GM19372 (cell line): ENCODE results near the gene FBXO9.

Source experiments
- ATAC-seq: cut with Tn5 transposase; IDR thresholded peaks from one replicate; pipeline ENCODE4 v1.9.1; 2021; ENCODE audit warnings: mild to moderate bottlenecking, low read depth, moderate library complexity; ENCODE audit not compliant: unreplicated experiment

Gene FBXO9

DNA sequence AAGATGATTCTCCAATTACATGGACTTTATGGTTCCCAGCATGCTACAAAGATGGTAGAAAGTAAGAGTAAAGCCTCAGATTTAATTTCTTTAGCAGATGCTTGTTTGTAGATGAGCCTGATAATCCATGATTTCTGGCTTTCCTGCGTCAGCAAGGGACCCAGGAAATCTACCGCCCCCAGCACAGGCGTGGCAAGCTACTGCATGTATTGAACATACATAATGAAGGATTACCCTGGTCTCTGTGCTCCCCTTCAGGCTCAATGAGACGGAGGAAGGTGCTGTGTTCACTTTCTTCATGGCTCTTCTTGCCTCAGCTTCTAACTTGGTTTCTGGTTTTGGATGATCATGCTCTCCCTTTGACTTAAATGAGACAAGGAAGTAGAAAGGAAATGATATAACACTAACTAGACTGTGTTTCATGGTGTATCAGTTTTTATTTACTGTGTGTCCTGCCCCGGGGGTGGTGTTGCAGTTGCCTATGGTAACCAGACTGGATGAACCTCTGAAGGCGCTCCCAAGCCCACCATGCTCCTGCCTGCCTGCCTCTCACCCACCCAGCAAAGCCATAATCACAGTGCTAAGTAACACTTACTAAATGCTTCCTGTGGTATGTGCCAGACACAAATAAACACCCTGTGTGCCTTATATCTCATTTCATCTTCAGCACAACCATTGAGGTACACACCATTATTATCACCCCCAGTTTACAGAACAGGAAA, 65.5 kb downstream of the FBXO9 start:
- ATAC-seq: no peak

DNA sequence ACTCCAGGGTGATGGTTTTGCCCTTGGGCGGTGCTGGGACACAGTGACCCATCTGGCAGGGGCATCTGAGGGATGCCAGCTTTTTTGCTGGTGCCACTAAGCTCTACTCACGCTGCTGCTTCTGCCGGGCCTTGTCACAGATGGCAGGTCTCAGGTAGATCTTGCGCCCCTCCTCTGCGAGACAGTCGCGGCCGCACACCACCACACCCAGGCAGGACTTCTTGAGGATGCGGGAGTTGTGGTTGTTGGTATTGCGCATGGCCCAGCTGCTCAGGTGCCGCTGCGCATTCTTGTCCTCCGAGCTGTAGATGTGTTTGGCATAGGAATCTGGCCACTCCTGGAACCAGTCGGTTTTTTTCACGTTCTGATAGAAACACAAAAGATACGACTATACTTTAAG, 68.8 kb downstream of the FBXO9 start:
- no peak for ATAC-seq

- no peak for ATAC-seq
These were observed 69.5 kb downstream of the FBXO9 start for GRCh38 chr6:53134601-53135235.

DNA sequence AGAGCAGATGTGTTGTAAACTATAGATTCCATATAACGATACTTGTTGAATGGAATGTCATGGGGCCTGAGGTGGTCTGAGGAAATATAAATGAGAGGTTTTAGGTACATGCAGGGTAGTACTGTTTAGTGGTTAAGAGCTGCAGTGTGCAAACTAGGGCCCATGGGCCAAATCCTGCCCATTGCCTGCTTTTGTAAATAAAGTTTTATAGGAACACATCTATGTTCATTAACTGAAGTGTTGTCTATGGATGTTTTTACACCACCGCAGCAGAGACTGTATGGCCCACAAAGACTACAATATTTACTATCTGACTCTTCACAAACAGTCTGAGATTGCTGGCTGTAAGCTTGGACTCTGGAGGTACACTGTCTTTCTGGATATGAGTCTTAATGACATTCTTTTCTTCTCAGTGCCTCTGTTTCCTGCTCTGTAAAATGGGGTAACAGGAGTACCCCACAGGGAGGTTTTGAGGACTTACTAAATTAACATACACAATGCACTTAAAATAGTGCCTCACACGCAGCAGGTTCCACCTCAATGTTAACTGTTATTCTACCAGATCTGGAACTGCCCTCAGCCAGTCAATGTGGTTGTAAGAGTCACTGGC, 70.9 kb downstream of the FBXO9 start:
- ATAC-seq: no peak

DNA sequence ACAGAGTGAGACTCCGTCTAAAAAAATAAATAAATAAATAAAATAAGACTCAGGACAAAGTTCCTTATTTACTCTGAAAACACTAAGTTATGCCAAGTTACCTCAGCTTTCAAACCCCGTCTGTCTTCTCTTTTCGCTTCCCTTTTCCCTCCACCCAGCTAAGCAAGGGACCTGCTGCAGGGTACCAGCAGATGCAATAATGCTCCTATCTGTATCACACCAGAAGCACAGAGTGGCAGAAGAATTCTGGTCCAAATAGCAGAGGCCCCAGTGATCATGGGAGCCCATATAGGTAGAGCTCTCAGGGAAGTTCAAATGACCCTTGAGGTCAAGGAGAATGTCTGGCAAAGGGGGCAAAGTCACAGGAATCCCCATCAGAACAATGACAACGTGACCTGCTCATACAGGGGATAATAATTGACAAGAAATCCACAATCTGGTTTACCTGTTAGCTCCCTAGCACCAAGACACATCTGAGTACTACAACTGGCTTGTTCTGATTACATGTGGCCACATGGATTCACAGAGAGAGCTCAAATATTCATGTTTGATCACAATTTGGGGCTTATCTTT, 74.7 kb downstream of the FBXO9 start:
- no peak for ATAC-seq

GRCh38 chr6:53142810-53143209, 77.6 kb downstream of the FBXO9 start:
- no peak for ATAC-seq

GRCh38 chr6:53143710-53144109, 78.5 kb downstream of the FBXO9 start:
- no peak for ATAC-seq

- ATAC-seq: no peak
These were observed 79.6 kb downstream of the FBXO9 start for GRCh38 chr6:53144802-53145201.

GRCh38 chr6:53148684-53149083, 83.5 kb downstream of the FBXO9 start, which contains the start of gene GCM1:
GCM1 (minus strand) TSS chr6:53148841; CDS start chr6:53145632, 3,209 bp downstream.
- ATAC-seq: no peak
